SH-SY5Y (cell line): ENCODE results near the gene HOXB6.

Experiments
- GATA2 ChIP-seq: IDR thresholded peaks from 2 replicates; pipeline ENCODE4 v1.6.1; 2011; ENCODE audit warnings: mild to moderate bottlenecking, low read depth, low read length
- GATA3 ChIP-seq: IDR thresholded peaks from 2 replicates; pipeline ENCODE4 v1.6.1; 2011; ENCODE audit warnings: low read depth, mild to moderate bottlenecking, low read length, moderate library complexity

DNA sequence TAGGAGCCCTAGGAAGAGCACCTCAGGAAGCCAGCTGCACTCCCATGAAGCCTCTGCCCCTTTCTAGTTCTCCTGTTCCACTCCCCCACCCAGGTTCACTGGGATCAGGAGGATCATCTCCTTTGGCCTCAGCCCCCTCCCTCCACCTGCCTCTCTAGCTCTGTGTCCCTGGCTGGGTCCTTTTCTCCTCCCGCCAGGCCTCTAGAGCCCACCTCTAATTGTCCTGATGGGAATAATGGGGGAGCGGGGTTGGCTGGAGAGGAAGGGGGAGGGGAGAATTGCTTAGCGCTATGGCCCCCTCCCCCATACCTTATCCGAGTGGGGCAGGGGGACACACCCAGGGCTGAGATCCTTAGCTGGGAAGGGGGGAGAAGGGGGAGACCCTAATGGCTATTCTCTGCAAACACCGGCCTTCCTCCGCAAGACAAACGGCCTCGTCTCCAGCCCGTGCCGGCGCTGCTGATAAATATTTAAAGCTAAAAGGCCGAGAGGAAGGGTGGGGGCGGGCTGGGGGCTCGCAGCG lies 5.0 kb upstream of the HOXB6 start:
- TF ChIP-seq GATA3 (no peak), GATA2 (no peak)
